Upper lobe of left lung (tissue), 4 donors: ENCODE data around the gene HNRNPK.

Experiments used
- POLR2A ChIP-seq, 4 donors: fragments of 450-650 bp; IDR thresholded peaks; one replicate each; pipeline ENCODE4 v1.5.1; 2016 to 2017; ENCODE audit warnings: antibody characterized with exemption in 4 of 4, mild to moderate bottlenecking in 2 of 4
- POLR2AphosphoS5 ChIP-seq, 2 donors: sonication (generic); formaldehyde crosslinking; IDR thresholded peaks; one replicate each; pipeline ENCODE4 v1.5.1; 2017; ENCODE audit warnings: antibody characterized with exemption in 2 of 2
- TF ChIP-seq, protein P1 (sequence below), 6 experiments: fragments of 450-650 bp in 4 of 6; fragments of 200-600 bp in 2 of 6; sonication (generic) in 2 of 6; IDR thresholded peaks; one replicate each; pipeline ENCODE4 v1.5.1; 2016 to 2019; ENCODE audit warnings: antibody characterized with exemption in 6 of 6

GRCh38 chr9:83967073-83967472 lies 12.9 kb downstream of the HNRNPK start:
- TF ChIP-seq, protein P1, sequence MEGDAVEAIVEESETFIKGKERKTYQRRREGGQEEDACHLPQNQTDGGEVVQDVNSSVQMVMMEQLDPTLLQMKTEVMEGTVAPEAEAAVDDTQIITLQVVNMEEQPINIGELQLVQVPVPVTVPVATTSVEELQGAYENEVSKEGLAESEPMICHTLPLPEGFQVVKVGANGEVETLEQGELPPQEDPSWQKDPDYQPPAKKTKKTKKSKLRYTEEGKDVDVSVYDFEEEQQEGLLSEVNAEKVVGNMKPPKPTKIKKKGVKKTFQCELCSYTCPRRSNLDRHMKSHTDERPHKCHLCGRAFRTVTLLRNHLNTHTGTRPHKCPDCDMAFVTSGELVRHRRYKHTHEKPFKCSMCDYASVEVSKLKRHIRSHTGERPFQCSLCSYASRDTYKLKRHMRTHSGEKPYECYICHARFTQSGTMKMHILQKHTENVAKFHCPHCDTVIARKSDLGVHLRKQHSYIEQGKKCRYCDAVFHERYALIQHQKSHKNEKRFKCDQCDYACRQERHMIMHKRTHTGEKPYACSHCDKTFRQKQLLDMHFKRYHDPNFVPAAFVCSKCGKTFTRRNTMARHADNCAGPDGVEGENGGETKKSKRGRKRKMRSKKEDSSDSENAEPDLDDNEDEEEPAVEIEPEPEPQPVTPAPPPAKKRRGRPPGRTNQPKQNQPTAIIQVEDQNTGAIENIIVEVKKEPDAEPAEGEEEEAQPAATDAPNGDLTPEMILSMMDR (IDR thresholded peaks at IDR 0.05) = no peak
- TF ChIP-seq POLR2A (IDR thresholded peaks at IDR 0.05) = no peak
- no peak for TF ChIP-seq POLR2AphosphoS5 (IDR thresholded peaks at IDR 0.05)
